H1 (cell line): ENCODE results near the gene PLCZ1. TPM values are rescaled to one million over a fixed set of nuclear protein-coding genes. Genes with fewer than 3 reads are reported as not detected.

Source experiments
- CTCF ChIA-PET: fragments of 300-600 bp; sonication (Branson Sonifier 250); formaldehyde crosslinking; loops from one replicate; lab custom pipeline; 2021; ENCODE audit not compliant: partially characterized antibody; lab: Charles Lee
- POLR2A ChIA-PET: fragments of 300-600 bp; sonication (Branson Sonifier 250); formaldehyde crosslinking; loops from one replicate; lab custom pipeline; 2021; ENCODE audit warnings: inconsistent platforms; ENCODE audit not compliant: partially characterized antibody; lab: Charles Lee
- DNase-seq, 2 experiments: peaks; one replicate each; pipeline versions ENCODE4 v3.0.0 to v3.0.0-alpha.2; 2010 to 2022; ENCODE audit warnings: low spot score in 2 of 2, low read depth in 1 of 2, mixed read lengths in 1 of 2
- FAIRE-seq: peaks from 2 replicates; lab custom pipeline; 2011; peaks lifted over from hg19 to GRCh38; lab: Jason Lieb, UNC
- H2AFZ ChIP-seq: 2 replicates; pipeline ENCODE4 v1.8.1; 2012; ENCODE audit warnings: low read length, inconsistent platforms
- H2AK5ac ChIP-seq: 2 replicates; pipeline ENCODE4 v1.6.1; 2013; ENCODE audit warnings: low read depth, low read length
- H2BK120ac ChIP-seq: replicated peaks from 2 replicates; pipeline ENCODE3; 2013; ENCODE audit warnings: low read depth, low read length, inconsistent platforms
- H2BK12ac ChIP-seq: 2 replicates; pipeline ENCODE4 v1.6.1; 2013; ENCODE audit warnings: low read depth, low read length
- H2BK15ac ChIP-seq: 2 replicates; pipeline ENCODE4 v1.6.1; 2013; ENCODE audit warnings: low read length
- H2BK20ac ChIP-seq: 2 replicates; pipeline ENCODE4 v1.6.1; 2013; ENCODE audit warnings: low read length
- H2BK5ac ChIP-seq: 2 replicates; pipeline ENCODE4 v1.6.1; 2013; ENCODE audit warnings: low read depth, low read length
- H3K14ac ChIP-seq: 2 replicates; pipeline ENCODE4 v1.6.1; 2013; ENCODE audit warnings: inconsistent platforms; ENCODE audit not compliant: insufficient read length
- H3K18ac ChIP-seq: 2 replicates; pipeline ENCODE4 v1.6.1; 2013; ENCODE audit warnings: low read length; ENCODE audit errors: extremely low read depth
- H3K23ac ChIP-seq: 2 replicates; pipeline ENCODE4 v1.6.1; 2013; ENCODE audit warnings: inconsistent platforms; ENCODE audit not compliant: insufficient read length
- H3K23me2 ChIP-seq: 2 replicates; pipeline ENCODE4 v1.6.1; 2013; ENCODE audit warnings: low read depth, low read length
- H3K27ac ChIP-seq: 2 replicates; pipeline ENCODE4 v1.6.1; 2011; ENCODE audit warnings: low read depth, low read length, inconsistent platforms
- H3K27me3 ChIP-seq, 4 experiments: replicated peaks in 1 of 4; 1 replicate in 1 of 4; 2 replicates in 3 of 4; pipeline versions ENCODE4 v1.6.1 to v1.8.1; 2011 to 2013; ENCODE audit warnings: low read length in 3 of 4, mild to moderate bottlenecking in 3 of 4, inconsistent platforms in 2 of 4, mixed read lengths in 2 of 4, moderate library complexity in 1 of 4; ENCODE audit not compliant: control insufficient read depth in 3 of 4, insufficient read depth in 3 of 4; ENCODE audit errors: extremely low read depth in 1 of 4
- H3K36me3 ChIP-seq, 4 experiments: 2 replicates each; pipeline versions ENCODE4 v1.6.1 to v1.8.1; 2011 to 2013; ENCODE audit warnings: mild to moderate bottlenecking in 4 of 4, low read length in 3 of 4, moderate library complexity in 2 of 4, control low read depth in 1 of 4, inconsistent platforms in 1 of 4; ENCODE audit not compliant: insufficient read depth in 4 of 4, control insufficient read depth in 2 of 4
- H3K4ac ChIP-seq: replicated peaks from 2 replicates; pipeline ENCODE3; 2013; ENCODE audit warnings: low read length, low read depth, mixed read lengths, inconsistent platforms; ENCODE audit not compliant: insufficient read length
- H3K4me1 ChIP-seq, 4 experiments: replicated peaks in 1 of 4; 1 replicate in 1 of 4; 2 replicates in 3 of 4; pipeline versions ENCODE4 v1.6.1 to v1.8.1; 2011 to 2013; ENCODE audit warnings: low read length in 3 of 4, inconsistent platforms in 2 of 4, mixed read lengths in 1 of 4; ENCODE audit not compliant: insufficient read depth in 4 of 4, control insufficient read depth in 3 of 4
- H3K4me2 ChIP-seq, 2 experiments: 2 replicates each; pipeline versions ENCODE4 v1.6.1 to v1.8.1; 2011 to 2013; ENCODE audit warnings: low read depth in 2 of 2, low read length in 2 of 2, control low read depth in 1 of 2, inconsistent platforms in 1 of 2, mild to moderate bottlenecking in 1 of 2; ENCODE audit not compliant: insufficient read depth in 1 of 2
- H3K4me3 ChIP-seq, 4 experiments: fragments of 200-600, 300-600 bp in 1 of 4; sonication (generic), shearing (Covaris generic), sonication (Bioruptor Twin) in 1 of 4; 2 replicates each; pipeline versions ENCODE4 v1.5.1 to v1.8.1; 2011 to 2016; ENCODE audit warnings: low read length in 4 of 4, low read depth in 3 of 4, control low read depth in 2 of 4, inconsistent platforms in 2 of 4, mild to moderate bottlenecking in 2 of 4, mixed read lengths in 1 of 4, moderate library complexity in 1 of 4; ENCODE audit not compliant: insufficient read depth in 2 of 4; ENCODE audit errors: extremely low read depth in 1 of 4
- H3K56ac ChIP-seq: replicated peaks from 2 replicates; pipeline ENCODE3; 2013; ENCODE audit warnings: low read depth, mild to moderate bottlenecking, mixed read lengths, low read length, inconsistent platforms; ENCODE audit not compliant: insufficient read length
- H3K79me1 ChIP-seq: 2 replicates; pipeline ENCODE4 v1.6.1; 2013; ENCODE audit warnings: low read depth, low read length, control low read depth
- H3K79me2 ChIP-seq, 2 experiments: 2 replicates each; pipeline versions ENCODE4 v1.6.1 to v1.8.1; 2012 to 2013; ENCODE audit warnings: low read length in 2 of 2, mild to moderate bottlenecking in 2 of 2, inconsistent platforms in 1 of 2; ENCODE audit not compliant: insufficient read depth in 2 of 2, control insufficient read depth in 1 of 2
- H3K9ac ChIP-seq, 4 experiments: replicated peaks in 1 of 4; 1 replicate in 1 of 4; 2 replicates in 3 of 4; pipeline versions ENCODE4 v1.6.1 to v1.8.1; 2011 to 2013; ENCODE audit warnings: low read depth in 3 of 4, low read length in 3 of 4, control low read depth in 2 of 4, mild to moderate bottlenecking in 2 of 4, moderate library complexity in 2 of 4, inconsistent platforms in 1 of 4; ENCODE audit errors: extremely low read depth in 1 of 4
- H3K9me3 ChIP-seq, 2 experiments: 2 replicates each; pipeline versions ENCODE4 v1.6.1 to v1.8.1; 2012 to 2013; ENCODE audit warnings: mild to moderate bottlenecking in 2 of 2, moderate library complexity in 2 of 2, control low read depth in 1 of 2, inconsistent platforms in 1 of 2, low read depth in 1 of 2, low read length in 1 of 2, mixed read lengths in 1 of 2; ENCODE audit not compliant: insufficient read depth in 2 of 2
- H4K20me1 ChIP-seq, 2 experiments: replicated peaks in 1 of 2; 2 replicates each; pipeline versions ENCODE3 to v1.8.1; 2011 to 2013; ENCODE audit warnings: inconsistent platforms in 2 of 2, low read length in 2 of 2, mild to moderate bottlenecking in 1 of 2; ENCODE audit not compliant: insufficient read depth in 2 of 2, control insufficient read depth in 1 of 2
- H4K5ac ChIP-seq: 2 replicates; pipeline ENCODE4 v1.6.1; 2013; ENCODE audit warnings: low read length, low read depth, mixed read lengths, inconsistent platforms; ENCODE audit not compliant: insufficient read length
- H4K8ac ChIP-seq: 2 replicates; pipeline ENCODE4 v1.8.0; 2013; ENCODE audit warnings: mild to moderate bottlenecking, moderate library complexity, low read length, inconsistent platforms; ENCODE audit not compliant: insufficient read depth; ENCODE audit errors: extremely low read depth
- H4K91ac ChIP-seq: replicated peaks from 2 replicates; pipeline ENCODE3; 2013; ENCODE audit warnings: low read length, mixed read lengths, inconsistent platforms; ENCODE audit not compliant: insufficient read length
- BCL11A ChIP-seq, 2 experiments: IDR thresholded peaks; one replicate each; pipeline ENCODE4 v1.6.1; 2011; ENCODE audit warnings: low read depth in 2 of 2, low read length in 2 of 2, mild to moderate bottlenecking in 2 of 2
- E2F6 ChIP-seq: IDR thresholded peaks from 2 replicates; pipeline ENCODE4 v1.6.1; 2012; ENCODE audit warnings: inconsistent platforms
- EP300 ChIP-seq, 2 experiments: IDR thresholded peaks; 1 replicate in 1 of 2; 2 replicates in 1 of 2; pipeline ENCODE4 v1.6.1; 2011 to 2012; ENCODE audit warnings: low read depth in 2 of 2, low read length in 2 of 2, mild to moderate bottlenecking in 2 of 2, borderline replicate concordance in 1 of 2, inconsistent platforms in 1 of 2, moderate library complexity in 1 of 2
- HDAC2 ChIP-seq, 2 experiments: fragments of 300-600 bp in 1 of 2; sonication (generic) in 1 of 2; IDR thresholded peaks; 2 replicates each; pipeline ENCODE4 v1.6.1; 2011 to 2012; ENCODE audit warnings: low read depth in 2 of 2, low read length in 2 of 2, mild to moderate bottlenecking in 2 of 2, moderate library complexity in 2 of 2, borderline replicate concordance in 1 of 2, inconsistent platforms in 1 of 2
- KDM5A ChIP-seq: fragments of 200-600 bp; IDR thresholded peaks from 2 replicates; pipeline ENCODE4 v1.7.1; 2012; ENCODE audit warnings: mild to moderate bottlenecking, low read length, inconsistent platforms, mixed read lengths
- MAX ChIP-seq: IDR thresholded peaks from 2 replicates; pipeline ENCODE4 v1.6.1; 2012; ENCODE audit warnings: inconsistent platforms
- RNF2 ChIP-seq: fragments of 200-900, 300-1000 bp; sonication (generic); IDR thresholded peaks from 2 replicates; pipeline ENCODE4 v1.7.1; 2016; ENCODE audit warnings: borderline replicate concordance, low read depth, mild to moderate bottlenecking, antibody characterized with exemption, low read length; ENCODE audit not compliant: poor library complexity, severe bottlenecking; ENCODE audit errors: missing control alignments
- SIRT6 ChIP-seq: IDR thresholded peaks from one replicate; pipeline ENCODE4 v1.7.1; 2012; ENCODE audit warnings: low read length, inconsistent platforms
- SP2 ChIP-seq: IDR thresholded peaks from 2 replicates; pipeline ENCODE4 v1.6.1; 2012; ENCODE audit warnings: mild to moderate bottlenecking, low read length, inconsistent platforms
- TAF1 ChIP-seq: IDR thresholded peaks from 2 replicates; pipeline ENCODE4 v1.6.1; 2011; ENCODE audit warnings: mild to moderate bottlenecking, low read depth, low read length
- WGBS, 2 experiments: shearing (Covaris generic) in 1 of 2; methylation state at CpG; one replicate each; pipeline versions ENCODE4 v1.1.6 to v1.1.7; 2013 to 2015; ENCODE audit warnings: low lambda C conversion rate in 2 of 2, mixed read lengths in 2 of 2, inconsistent platforms in 1 of 2, low coverage in 1 of 2, missing lambda C conversion rate in 1 of 2; ENCODE audit not compliant: insufficient replicate concordance in 2 of 2, insufficient coverage in 1 of 2, insufficient read length in 1 of 2; ENCODE audit errors: extremely low coverage in 1 of 2, missing lambda C conversion rate in 1 of 2; 5-methylcytosine and 5-hydroxymethylcytosine counted together
- long read RNA-seq, 2 experiments: library from RNA in 1 of 2; library from capped mRNA in 1 of 2; stranded (forward); transcript quantifications; one replicate each; pipeline ENCODE4 v2.0.0, GENCODE V29; 2021; ENCODE audit warnings: inconsistent platforms in 1 of 2
- polyA minus RNA-seq, 3 experiments: library from RNA; depleted of rRNA, polyadenylated mRNA; stranded (reverse); fragments of >200 nt; gene quantifications; 1 replicate in 2 of 3; 2 replicates in 1 of 3; pipeline ENCODE4 v1.2.3, GENCODE V29; 2011
- polyA plus RNA-seq, 7 experiments: library from polyadenylated mRNA; depleted of rRNA in 3 of 7; stranded (reverse) in 5 of 7; unstranded in 2 of 7; fragments of >200 nt in 5 of 7; fragments of 200-250 nt in 2 of 7; gene quantifications; 1 replicate in 5 of 7; 2 replicates in 1 of 7; 4 replicates in 1 of 7; pipeline versions ENCODE4 v1.2.1 to v1.2.3, GENCODE V29; 2011 to 2013; ENCODE audit warnings: missing spikeins in 2 of 7, mixed read lengths in 2 of 7
- total RNA-seq: library from RNA; stranded (reverse); fragmentation: NEBNext Ultra II Directional; extraction: Animal tissue kit (Norgen Biotek cat#: 25700); gene quantifications from 2 replicates; pipeline ENCODE4 v1.2.1, GENCODE V29; 2021

Gene PLCZ1
- total RNA-seq: not detected in 2 replicates
- polyA plus RNA-seq (2011; rRNA removed): not detected in 2 replicates
- polyA plus RNA-seq (2011; cell fraction: cytosol; rRNA removed): not detected
- polyA plus RNA-seq (2011; cell fraction: nucleus; rRNA removed): not detected
- not detected in 4 replicates for polyA plus RNA-seq (2012, experiment 1 of 2)
- not detected for polyA plus RNA-seq (2012, experiment 2 of 2)
- not detected for polyA plus RNA-seq (2013, experiment 1 of 2)
- not detected for polyA plus RNA-seq (2013, experiment 2 of 2)
- not detected in 2 replicates for polyA minus RNA-seq (2011; rRNA and poly(A)+ RNA removed)
- polyA minus RNA-seq (2011; cell fraction: cytosol; rRNA and poly(A)+ RNA removed): not detected
- polyA minus RNA-seq (2011; cell fraction: nucleus; rRNA and poly(A)+ RNA removed): not detected
- long read RNA-seq, experiment 1: 0 reads
- long read RNA-seq, experiment 2: 0 reads

GRCh38 chr12:18737819-18738218, at the start of gene PLCZ1, which contains the start of gene CAPZA3:
TSS of gene PLCZ1 (minus strand) at chr12:18738012. CDS start at chr12:18737371, 641 bp downstream.
TSS of gene CAPZA3 (plus strand) at chr12:18738119. CDS start at chr12:18738269, 150 bp downstream.
- no peak within 1 kb of the TSS for H4K8ac ChIP-seq
- H2BK120ac ChIP-seq: no peak within 1 kb of the TSS
- H3K4me3 ChIP-seq: no peak within 1 kb of the TSS
- 92% methylated on average over 2 of the region's 2 CpGs; no CpG with 5 or more reads in 1 of the 2 experiments for WGBS, 2 experiments
- H3K18ac ChIP-seq: no peak within 1 kb of the TSS
- H4K5ac ChIP-seq: no peak within 1 kb of the TSS
- H2BK15ac ChIP-seq: no peak within 1 kb of the TSS
- H2AFZ ChIP-seq: no peak within 1 kb of the TSS
- no peak within 1 kb of the TSS for H2BK20ac ChIP-seq
- ChIA-PET POLR2A (no interaction called here), CTCF (interaction anchor here (0.9 kb wide), 1 partner anchor 11 kb away, joined by 3 read pairs; no protein-coding TSS in a partner anchor)
- no peak within 1 kb of the TSS for H4K91ac ChIP-seq
- FAIRE-seq (no peak), DNase-seq (no peak)
- no peak within 1 kb of the TSS for H3K56ac ChIP-seq
- H3K79me2 ChIP-seq: no peaks in the 10 kb centered on the region
- H3K4me2 ChIP-seq: no peak within 1 kb of the TSS
- H2BK5ac ChIP-seq: no peak within 1 kb of the TSS
- no peaks in the 10 kb centered on the region; the same call in 1 of the 2 replicates for H3K23me2 ChIP-seq
- H2BK12ac ChIP-seq: no peak within 1 kb of the TSS
- H3K27me3 ChIP-seq: no peaks in the 10 kb centered on the region
- H2AK5ac ChIP-seq: no peak within 1 kb of the TSS
- H4K20me1 ChIP-seq: no peaks in the 10 kb centered on the region
- no peaks in the 10 kb centered on the region for H3K79me1 ChIP-seq
- peaks cover 0 to 3% of the 10 kb centered on the region in 2 experiments; a peak in 1 of 4 replicates for H3K9me3 ChIP-seq
- no peaks in the 10 kb centered on the region for H3K4me1 ChIP-seq
- H3K14ac ChIP-seq: no peak within 1 kb of the TSS
- H3K9ac ChIP-seq: no peak within 1 kb of the TSS
- no peak within 1 kb of the TSS for H3K4ac ChIP-seq
- no peaks in the 10 kb centered on the region for H3K36me3 ChIP-seq
- H3K27ac ChIP-seq: no peak within 1 kb of the TSS
- no peak within 1 kb of the TSS for H3K23ac ChIP-seq
- TF ChIP-seq TAF1 (no peak), SP2 (no peak), SIRT6 (no peak), RNF2 (no peak), BCL11A (IDR thresholded peaks at IDR 0.05; ENCODE audit: low read depth in 2 of 2, low read length in 2 of 2) (no peak), HDAC2 (IDR thresholded peaks at IDR 0.05; ENCODE audit: borderline replicate concordance in 1 of 2, low read depth in 2 of 2, low read length in 2 of 2) (no peak), MAX (no peak), E2F6 (no peak), EP300 (IDR thresholded peaks at IDR 0.05; ENCODE audit: borderline replicate concordance in 1 of 2, low read depth in 2 of 2, low read length in 2 of 2) (no peak), KDM5A (no peak)
